GM13976 (cell line): ENCODE results near the gene DLEC1.
A peak's percentile ranks its signal among the peaks of the same experiment; 100 is the strongest.

Experiments
- DNase-seq: peaks from one replicate; pipeline ENCODE4 v3.0.0; 2012; ENCODE audit warnings: low spot score
- CTCF ChIP-seq: IDR thresholded peaks from 2 replicates; pipeline ENCODE4 v1.5.1; 2012; ENCODE audit warnings: borderline replicate concordance, mild to moderate bottlenecking; ENCODE audit not compliant: insufficient read depth; ENCODE audit errors: extremely low read depth, missing control alignments, control extremely low read depth
- in situ Hi-C: fragments of 300-500 bp; cut with MboI; formaldehyde crosslinking; loops from one replicate; pipeline ENCODE4 v1.12.0; 2022; ENCODE audit warnings: low sequenced_read_pairs, mixed read lengths, inconsistent platforms; ENCODE audit not compliant: unreplicated experiment

Gene DLEC1

GRCh38 chr3:38002291-38002876, 36.6 kb upstream of the DLEC1 start:
- no peak for DNase-seq
- no peak for TF ChIP-seq CTCF
- in situ Hi-C loops, result no loop called here

- no peak for TF ChIP-seq CTCF
- in situ Hi-C loops, result no loop called here
- no peak for DNase-seq
These were observed 36.1 kb upstream of the DLEC1 start for GRCh38 chr3:38002940-38003339.

GRCh38 chr3:38003371-38003816, 35.6 kb upstream of the DLEC1 start:
- in situ Hi-C loops, result no loop called here
- peak; percentile 76 for DNase-seq
- peak; percentile 84 for TF ChIP-seq CTCF

- no peak for TF ChIP-seq CTCF
- no peak for DNase-seq
- in situ Hi-C loops, result no loop called here
These were observed 35.1 kb upstream of the DLEC1 start for GRCh38 chr3:38003817-38004414.

GRCh38 chr3:38004415-38005075, 34.5 kb upstream of the DLEC1 start:
- peak; percentile 50 for TF ChIP-seq CTCF
- in situ Hi-C loops, result no loop called here
- peak; percentile 67 for DNase-seq

GRCh38 chr3:38005076-38006020, 33.7 kb upstream of the DLEC1 start:
- in situ Hi-C loops, result no loop called here
- no peak for DNase-seq
- TF ChIP-seq CTCF, result no peak
